ENCODE data around the gene PRSS22.

- TF ChIP-seq CTCF (conservative IDR thresholded peaks at IDR 0.05; ENCODE audit: low read depth, low read length): no peak
- TF ChIP-seq EZH2 (IDR thresholded peaks at IDR 0.05; ENCODE audit: low read length, unreplicated experiment): no peak
Observed at GRCh38 chr16:2879854-2880508, 22.0 kb upstream of the PRSS22 start.
